Adrenal gland (tissue), 12 donors: Measurements from ENCODE around the gene OTOF. TPM values are rescaled to one million over a fixed set of nuclear protein-coding genes. Genes with fewer than 3 reads are reported as not detected.

Experiments
- DNase-seq, 7 donors: peaks; one replicate each; pipeline ENCODE4 v3.0.0-alpha.2; 2019 to 2020
- H3K27ac ChIP-seq, 5 donors: fragments of 200-600 bp; sonication (generic) in 4 of 5; 1 replicate in 3 of 5; 2 replicates in 2 of 5; pipeline versions ENCODE4 v1.5.1 to v1.8.0; 2016 to 2020; ENCODE audit warnings: mild to moderate bottlenecking in 1 of 5
- H3K27me3 ChIP-seq: fragments of 200-600 bp; 2 replicates; pipeline ENCODE4 v1.8.0; 2021
- H3K36me3 ChIP-seq, 2 donors: fragments of 200-600 bp; replicated peaks in 1 of 2; 1 replicate in 1 of 2; 2 replicates in 1 of 2; pipeline versions ENCODE4 v1.5.1 to v1.8.0; 2018 to 2022
- H3K4me1 ChIP-seq, 2 donors: fragments of 200-600 bp; replicated peaks in 1 of 2; 1 replicate in 1 of 2; 2 replicates in 1 of 2; pipeline versions ENCODE4 v1.5.1 to v1.8.0; 2018 to 2021
- H3K4me3 ChIP-seq, 4 donors: fragments of 200-600 bp; sonication (generic) in 3 of 4; one replicate each; pipeline ENCODE4 v1.5.1; 2016 to 2018
- H3K9me3 ChIP-seq, 3 donors: fragments of 200-600 bp; sonication (generic) in 1 of 3; replicated peaks in 1 of 3; 1 replicate in 2 of 3; 2 replicates in 1 of 3; pipeline versions ENCODE4 v1.5.1 to v1.8.0; 2016 to 2021
- POLR2A ChIP-seq, 2 donors: fragments of 450-650 bp; IDR thresholded peaks; one replicate each; pipeline ENCODE4 v1.6.1; 2017; ENCODE audit warnings: antibody characterized with exemption in 2 of 2, mild to moderate bottlenecking in 2 of 2, moderate library complexity in 1 of 2
- WGBS, 4 donors: extraction: QIAGEN DNeasy Blood & Tissue Kit in 2 of 4; methylation state at CpG; one replicate each; pipeline versions ENCODE4 v1.1.5 to v1.1.7; 2013 to 2017; 5-methylcytosine and 5-hydroxymethylcytosine counted together
- intact Hi-C, 2 donors: fragments of 100-400 bp; cut with DNase I; formaldehyde crosslinking; loops; one replicate each; pipeline versions ENCODE4 v1.14.1 to v1.15.0; 2022 to 2023
- polyA plus RNA-seq, 3 donors: library from polyadenylated mRNA; stranded (reverse); fragments of 200-250 nt in 2 of 3; fragments of 350-450 nt in 1 of 3; fragmentation: Illumina TruSeq in 1 of 3; extraction: RNeasy Lipid Tissue Mini Kit (QIAGEN cat#74804) in 1 of 3; gene quantifications; one replicate each; pipeline ENCODE4 v1.2.3, GENCODE V29; 2013 to 2014
- total RNA-seq, 9 donors: library from RNA; depleted of rRNA in 4 of 9; stranded (reverse); fragments of >200 nt in 4 of 9; fragments of 120-200 nt in 1 of 9; fragmentation: NEBNext Ultra II Directional in 1 of 9; extraction: Animal tissue kit (Norgen Biotek cat#: 25700) in 1 of 9; gene quantifications; one replicate each; pipeline versions ENCODE4 v1.1.0 to v1.2.4, GENCODE V29; 2013 to 2023
- TF ChIP-seq, protein P1 (sequence below), 6 experiments: fragments of 450-650 bp in 4 of 6; fragments of 200-600 bp in 2 of 6; sonication (generic) in 1 of 6; IDR thresholded peaks; 1 replicate in 5 of 6; 2 replicates in 1 of 6; pipeline versions ENCODE4 v1.5.1 to v1.8.0; 2016 to 2021; ENCODE audit warnings: antibody characterized with exemption in 6 of 6, mild to moderate bottlenecking in 2 of 6, moderate library complexity in 1 of 6
- donor health status: healthy with polysubstance abuse.
- donor health status: Bipolar disorder and iron deficiency.
- donor health status: DM: yes; HTN: yes; CAD: no.
- donor health status: DM: no; HTN: no; CAD: no.
- donor health status: DM: no; HTN: no; CAD: no.
- donor health status: DM: yes; HTN: yes; CAD: no.

OTOF gene
- total and polyA plus RNA-seq, 12 donors = 0.18 to 2.0 (median 1.1) TPM

DNA sequence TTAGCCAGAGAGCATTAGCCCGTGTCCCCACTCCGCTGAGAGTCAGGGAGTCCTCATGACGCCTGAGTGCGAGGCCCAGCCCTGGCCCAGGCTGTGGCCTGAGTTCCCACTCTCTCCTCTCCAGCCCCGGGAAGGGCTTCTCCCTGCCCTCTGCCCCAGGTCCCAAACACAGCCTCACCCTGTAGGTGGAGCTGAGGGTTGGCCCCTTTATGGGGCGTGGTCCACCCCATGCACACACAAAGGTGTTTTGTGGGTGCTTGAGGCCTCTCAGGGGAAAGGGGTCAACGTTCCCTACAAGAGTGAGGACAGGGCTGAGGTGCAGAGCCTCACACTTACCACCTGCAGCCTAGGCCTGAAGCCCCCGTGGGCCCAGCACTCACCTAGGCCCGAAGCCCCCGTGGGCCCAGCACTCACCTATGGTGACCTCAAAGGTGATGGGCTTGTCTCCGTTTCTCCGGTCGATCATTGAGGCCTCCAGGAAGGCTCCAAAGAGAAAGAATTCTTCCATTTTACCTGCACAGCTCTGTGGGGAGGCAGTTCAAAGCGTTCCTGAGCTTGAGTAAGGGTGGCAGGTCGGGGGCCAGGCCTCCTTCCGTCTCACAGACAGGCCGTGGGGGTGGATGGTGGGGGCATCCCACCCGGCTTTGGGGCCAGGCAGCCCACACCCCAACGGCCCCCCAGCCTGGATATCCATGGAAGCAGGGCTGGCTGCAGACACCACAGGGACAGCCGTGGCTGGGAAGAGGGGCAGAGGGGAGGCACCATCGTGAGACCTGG is 2.1 kb upstream of the OTOF start:
- intact Hi-C loops = no loop called here
- Histone ChIP-seq H3K27me3 (no peaks in the 10 kb centered on the region), H3K4me1 (peaks cover 20 to 37% of the 10 kb centered on the region in 2 donors), H3K4me3 (no peak overlapping the region), H3K9me3 (no peaks in the 10 kb centered on the region), H3K27ac (peak overlapping the region in 1 of 5 donors; percentile 40), H3K36me3 (no peaks in the 10 kb centered on the region)
- TF ChIP-seq POLR2A (IDR thresholded peaks at IDR 0.05) = no peak
- TF ChIP-seq, protein P1, sequence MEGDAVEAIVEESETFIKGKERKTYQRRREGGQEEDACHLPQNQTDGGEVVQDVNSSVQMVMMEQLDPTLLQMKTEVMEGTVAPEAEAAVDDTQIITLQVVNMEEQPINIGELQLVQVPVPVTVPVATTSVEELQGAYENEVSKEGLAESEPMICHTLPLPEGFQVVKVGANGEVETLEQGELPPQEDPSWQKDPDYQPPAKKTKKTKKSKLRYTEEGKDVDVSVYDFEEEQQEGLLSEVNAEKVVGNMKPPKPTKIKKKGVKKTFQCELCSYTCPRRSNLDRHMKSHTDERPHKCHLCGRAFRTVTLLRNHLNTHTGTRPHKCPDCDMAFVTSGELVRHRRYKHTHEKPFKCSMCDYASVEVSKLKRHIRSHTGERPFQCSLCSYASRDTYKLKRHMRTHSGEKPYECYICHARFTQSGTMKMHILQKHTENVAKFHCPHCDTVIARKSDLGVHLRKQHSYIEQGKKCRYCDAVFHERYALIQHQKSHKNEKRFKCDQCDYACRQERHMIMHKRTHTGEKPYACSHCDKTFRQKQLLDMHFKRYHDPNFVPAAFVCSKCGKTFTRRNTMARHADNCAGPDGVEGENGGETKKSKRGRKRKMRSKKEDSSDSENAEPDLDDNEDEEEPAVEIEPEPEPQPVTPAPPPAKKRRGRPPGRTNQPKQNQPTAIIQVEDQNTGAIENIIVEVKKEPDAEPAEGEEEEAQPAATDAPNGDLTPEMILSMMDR (IDR thresholded peaks at IDR 0.05) = no peak
- no peak for DNase-seq
- 89 to 91% (median 91%) methylated on average over 9 to 21 of the region's 21 CpGs for WGBS, 4 donors

DNA sequence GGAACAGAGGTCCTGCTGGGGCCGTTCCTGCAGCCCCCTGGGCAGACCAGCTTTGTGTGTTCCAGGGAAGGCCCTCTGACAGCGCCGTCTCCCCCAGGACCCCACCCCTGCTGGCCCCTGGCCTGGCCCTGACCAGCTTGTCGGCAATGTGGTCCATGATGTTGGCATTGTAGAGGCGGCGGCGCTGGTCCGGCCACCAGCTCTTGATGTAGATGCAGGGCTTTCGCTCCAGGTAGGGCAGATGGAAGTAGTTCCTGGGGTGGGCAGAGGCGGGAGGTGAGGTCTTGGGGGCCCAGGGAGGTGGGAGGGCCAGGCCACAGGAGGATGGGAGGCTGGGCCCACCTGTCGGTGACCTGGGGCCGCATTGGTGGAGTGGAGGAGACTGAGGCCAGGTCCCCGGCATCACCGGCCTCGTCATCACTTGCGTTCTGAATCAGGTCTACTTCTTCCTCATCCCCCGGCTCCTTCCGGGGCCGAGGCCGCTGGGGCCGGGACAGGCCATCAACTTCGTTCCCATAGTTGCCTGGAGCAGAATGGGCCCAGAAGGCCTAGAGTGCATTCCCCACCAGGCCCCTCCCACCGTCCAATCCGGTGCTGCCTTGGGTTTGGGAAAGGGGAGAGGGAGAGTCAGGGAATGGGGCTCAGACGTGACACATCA is 1.3 kb upstream of the OTOF start:
- TF ChIP-seq POLR2A (IDR thresholded peaks at IDR 0.05) = no peak
- TF ChIP-seq, protein P1 (IDR thresholded peaks at IDR 0.05) = no peak
- Histone ChIP-seq H3K9me3 (no peaks in the 10 kb centered on the region), H3K4me3 (no peak overlapping the region), H3K27ac (no peak overlapping the region), H3K27me3 (no peaks in the 10 kb centered on the region), H3K36me3 (no peaks in the 10 kb centered on the region), H3K4me1 (peaks cover 16 to 30% of the 10 kb centered on the region in 2 donors)
- intact Hi-C loops = no loop called here
- WGBS, 4 donors = 95 to 98% (median 96%) methylated on average over 15 to 25 of the region's 25 CpGs
- DNase-seq = no peak

DNA sequence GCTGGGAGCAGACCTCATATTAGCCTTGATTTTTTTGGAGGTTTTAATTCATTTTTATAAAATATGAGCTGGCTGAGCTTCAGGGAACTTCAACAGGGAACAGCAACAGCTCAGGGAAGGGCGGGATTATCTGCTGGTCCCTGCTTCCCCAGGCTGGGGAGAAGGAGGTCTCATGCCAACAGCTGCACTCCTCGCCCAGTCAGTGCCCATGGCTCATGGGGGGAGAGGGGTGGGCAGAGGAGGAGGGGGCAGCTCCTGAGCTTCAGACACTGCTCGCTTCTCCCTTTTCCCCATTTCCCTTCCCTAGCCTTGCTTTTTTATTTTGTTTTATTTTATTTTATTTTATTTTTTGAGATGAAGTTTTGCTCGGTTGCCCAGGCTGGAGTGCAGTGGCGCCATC is 442 bp upstream of the OTOF start:
- Histone ChIP-seq H3K27ac (no peak overlapping the region), H3K4me1 (peaks cover 7 to 21% of the 10 kb centered on the region in 2 donors), H3K4me3 (no peak overlapping the region), H3K27me3 (no peaks in the 10 kb centered on the region), H3K9me3 (no peaks in the 10 kb centered on the region), H3K36me3 (no peaks in the 10 kb centered on the region)
- TF ChIP-seq, protein P1 (IDR thresholded peaks at IDR 0.05) = no peak
- no peak for TF ChIP-seq POLR2A (IDR thresholded peaks at IDR 0.05)
- intact Hi-C loops = no loop called here
- DNase-seq = no peak
- WGBS, 4 donors = 82 to 91% (median 89%) methylated on average over 5 of the region's 5 CpGs

DNA sequence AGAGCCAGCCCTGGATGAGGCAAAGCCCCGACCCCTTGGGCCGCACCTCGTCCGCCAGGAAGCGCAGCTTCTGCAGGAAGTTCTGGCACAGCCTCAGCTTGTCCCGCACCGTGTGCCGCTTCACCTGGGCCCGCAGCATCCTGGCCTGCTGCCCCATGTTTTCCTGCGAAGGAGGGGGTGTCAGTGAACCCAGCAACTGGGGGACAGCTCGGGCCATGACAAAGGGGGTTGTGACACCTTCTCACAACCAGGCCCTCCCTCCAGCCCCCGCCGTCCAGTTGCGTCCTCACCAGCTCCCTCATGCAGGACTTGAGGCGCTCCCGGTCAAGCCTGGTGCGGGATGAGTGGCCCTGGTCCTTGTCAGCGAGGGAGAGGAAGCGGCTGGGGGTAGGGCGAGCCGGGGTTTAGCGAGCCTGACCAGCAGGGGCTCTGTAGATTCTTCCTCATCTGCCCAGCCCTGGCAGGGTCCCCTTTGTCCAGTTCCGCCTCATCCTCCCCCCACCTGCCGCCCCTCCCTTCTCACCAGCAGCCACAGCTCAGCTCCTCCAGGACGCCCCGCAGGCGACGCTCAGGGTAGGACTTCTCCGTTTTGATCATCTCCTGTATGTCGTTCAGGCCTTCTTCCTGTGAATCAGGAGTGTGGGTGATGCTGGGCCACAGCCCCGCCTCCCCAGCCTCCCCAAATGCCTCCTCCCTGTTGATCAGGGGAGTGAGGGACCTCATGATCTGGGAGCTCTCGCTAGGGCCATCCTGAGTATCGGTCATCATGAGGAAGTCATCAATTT is 606 bp downstream of the OTOF start:
- H3K4me3 ChIP-seq = no peak overlapping the region
- no peaks in the 10 kb centered on the region for H3K9me3 ChIP-seq
- no peak for DNase-seq
- H3K27ac ChIP-seq = no peak overlapping the region
- H3K36me3 ChIP-seq = no peaks in the 10 kb centered on the region
- no peaks in the 10 kb centered on the region for H3K27me3 ChIP-seq
- H3K4me1 ChIP-seq = peaks cover 4 to 16% of the 10 kb centered on the region in 2 donors
- intact Hi-C loops = no loop called here
- WGBS, 4 donors = 67 to 80% (median 74%) methylated on average over 9 to 33 of the region's 33 CpGs
- TF ChIP-seq, protein P1 (IDR thresholded peaks at IDR 0.05) = no peak
- TF ChIP-seq POLR2A (IDR thresholded peaks at IDR 0.05) = no peak
